Measurements from ENCODE around the gene TTLL10. TPM values are rescaled to one million over a fixed set of nuclear protein-coding genes. Genes with fewer than 3 reads are reported as not detected.

TTLL10 gene
- under 1 TPM in 2 of 4 donors, not detected in 2; 0.19 to 0.44 TPM for total RNA-seq

- no peaks in the 10 kb centered on the region for H3K9me3 ChIP-seq
- H3K4me3 ChIP-seq, result no peak within 1 kb of the TSS
- H3K4me1 ChIP-seq, result peaks cover 0 to 42% (median 6%) of the 10 kb centered on the region in 3 donors
- peaks cover 0 to 39% (median 0%) of the 10 kb centered on the region in 3 donors for H3K36me3 ChIP-seq
- intact Hi-C loops (cut with DNase I), result no loop called here
- WGBS, 2 donors, result 48 to 83% methylated on average over 3 to 14 of the region's 35 CpGs
- H3K27me3 ChIP-seq, result peaks cover 0 to 89% (median 6%) of the 10 kb centered on the region in 4 donors
- DNase-seq, result no peak
- H3K27ac ChIP-seq, result no peak within 1 kb of the TSS
- no peak for TF ChIP-seq POLR2A (IDR thresholded peaks at IDR 0.05)
- TF ChIP-seq, protein P1, sequence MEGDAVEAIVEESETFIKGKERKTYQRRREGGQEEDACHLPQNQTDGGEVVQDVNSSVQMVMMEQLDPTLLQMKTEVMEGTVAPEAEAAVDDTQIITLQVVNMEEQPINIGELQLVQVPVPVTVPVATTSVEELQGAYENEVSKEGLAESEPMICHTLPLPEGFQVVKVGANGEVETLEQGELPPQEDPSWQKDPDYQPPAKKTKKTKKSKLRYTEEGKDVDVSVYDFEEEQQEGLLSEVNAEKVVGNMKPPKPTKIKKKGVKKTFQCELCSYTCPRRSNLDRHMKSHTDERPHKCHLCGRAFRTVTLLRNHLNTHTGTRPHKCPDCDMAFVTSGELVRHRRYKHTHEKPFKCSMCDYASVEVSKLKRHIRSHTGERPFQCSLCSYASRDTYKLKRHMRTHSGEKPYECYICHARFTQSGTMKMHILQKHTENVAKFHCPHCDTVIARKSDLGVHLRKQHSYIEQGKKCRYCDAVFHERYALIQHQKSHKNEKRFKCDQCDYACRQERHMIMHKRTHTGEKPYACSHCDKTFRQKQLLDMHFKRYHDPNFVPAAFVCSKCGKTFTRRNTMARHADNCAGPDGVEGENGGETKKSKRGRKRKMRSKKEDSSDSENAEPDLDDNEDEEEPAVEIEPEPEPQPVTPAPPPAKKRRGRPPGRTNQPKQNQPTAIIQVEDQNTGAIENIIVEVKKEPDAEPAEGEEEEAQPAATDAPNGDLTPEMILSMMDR (IDR thresholded peaks at IDR 0.05), result no peak
Measured at GRCh38 chr1:1173793-1174415, at the start of gene TTLL10. TTLL10 (plus strand) TSS chr1:1173880; CDS start chr1:1179216, 5,336 bp downstream.

GRCh38 chr1:1124508-1124785 is 49.2 kb upstream of the TTLL10 start:
- Histone ChIP-seq H3K4me3 (no peak overlapping the region), H3K4me1 (peaks cover 9 to 18% (median 9%) of the 10 kb centered on the region in 3 donors), H3K27me3 (peaks cover 0 to 51% (median 0%) of the 10 kb centered on the region in 4 donors), H3K9me3 (no peaks in the 10 kb centered on the region), H3K36me3 (no peaks in the 10 kb centered on the region), H3K27ac (no peak overlapping the region)
- no peak for DNase-seq
- 80% methylated on average over 1 of the region's 7 CpGs; no CpG with 5 or more reads in 1 of the 2 donors for WGBS, 2 donors
- no peak for TF ChIP-seq POLR2A (IDR thresholded peaks at IDR 0.05)
- TF ChIP-seq, protein P1 (IDR thresholded peaks at IDR 0.05), result no peak
- intact Hi-C loops (cut with DNase I), result loop anchor here (5.0 to 10.0 kb wide), 2 partner anchors 120 to 168 kb away; partner anchors contain the start of gene C1QTNF12

DNA sequence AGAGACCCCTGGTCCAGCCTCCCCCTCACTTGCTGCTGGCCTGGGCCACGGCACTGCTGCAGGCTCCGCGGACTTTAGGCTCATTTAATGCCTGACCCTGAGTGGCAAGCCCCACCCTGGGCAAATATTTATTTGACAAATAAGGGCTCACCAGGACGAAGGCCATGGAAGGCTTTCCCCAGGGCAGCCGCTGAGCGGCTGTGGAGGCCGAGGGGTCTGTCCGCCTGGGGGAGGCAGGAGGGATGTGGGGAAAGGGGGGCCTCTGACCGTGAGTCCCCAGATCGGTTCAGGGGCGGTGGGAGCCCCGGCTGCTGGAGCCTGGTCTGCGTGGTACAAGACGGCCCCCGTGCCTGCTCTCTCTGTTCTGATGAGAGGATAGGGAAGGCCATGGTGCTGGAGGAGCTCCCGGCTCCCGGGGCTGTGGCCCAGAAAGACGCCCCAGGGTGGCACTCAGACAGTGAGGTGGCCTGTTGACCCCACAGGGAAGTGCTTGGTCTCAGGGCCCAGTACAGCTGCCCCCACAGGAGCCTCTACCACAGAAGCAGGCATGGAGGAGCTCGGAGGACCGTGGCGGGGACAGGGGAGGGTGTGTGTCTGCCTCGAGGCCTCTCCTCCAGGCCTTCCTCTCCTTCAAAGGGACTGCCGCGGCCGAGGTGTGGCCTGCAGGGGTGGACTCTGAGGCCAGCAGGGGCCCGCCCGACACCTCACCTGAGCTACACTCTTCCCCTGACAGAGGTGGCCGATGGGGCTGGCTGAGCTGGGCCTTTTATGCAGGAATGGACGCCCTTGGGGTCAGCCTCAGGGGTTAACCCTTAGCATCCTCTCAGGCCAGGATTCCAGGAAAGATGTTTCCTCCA is 48.7 kb upstream of the TTLL10 start:
- intact Hi-C loops (cut with DNase I), result loop anchor here (5.0 to 10.0 kb wide), 2 partner anchors 120 to 167 kb away; partner anchors contain the start of gene C1QTNF12
- DNase-seq, result no peak

GRCh38 chr1:1125945-1126344 is 47.7 kb upstream of the TTLL10 start:
- TF ChIP-seq POLR2A (IDR thresholded peaks at IDR 0.05), result no peak
- TF ChIP-seq, protein P1 (IDR thresholded peaks at IDR 0.05), result no peak
- no peaks in the 10 kb centered on the region for H3K9me3 ChIP-seq
- H3K4me1 ChIP-seq, result peaks cover 9 to 18% (median 9%) of the 10 kb centered on the region in 3 donors
- no peak overlapping the region for H3K27ac ChIP-seq
- H3K27me3 ChIP-seq, result peaks cover 0 to 44% (median 0%) of the 10 kb centered on the region in 4 donors
- intact Hi-C loops (cut with DNase I), result loop anchor here (10.0 kb wide), 1 partner anchor 119 kb away; the partner anchor contains the start of gene C1QTNF12
- no peaks in the 10 kb centered on the region for H3K36me3 ChIP-seq
- H3K4me3 ChIP-seq, result no peak overlapping the region
- no peak for DNase-seq
- 78 to 82% methylated on average over 11 to 17 of the region's 18 CpGs for WGBS, 2 donors

More for the DNA sequence above, 48.7 kb upstream of the TTLL10 start:
- H3K27ac ChIP-seq, result no peak overlapping the region
- H3K27me3 ChIP-seq, result peaks cover 0 to 46% (median 0%) of the 10 kb centered on the region in 4 donors
- TF ChIP-seq POLR2A (IDR thresholded peaks at IDR 0.05), result no peak
- TF ChIP-seq, protein P1 (IDR thresholded peaks at IDR 0.05), result no peak
- no peak overlapping the region for H3K4me3 ChIP-seq
- H3K9me3 ChIP-seq, result no peaks in the 10 kb centered on the region
- H3K4me1 ChIP-seq, result peaks cover 9 to 18% (median 9%) of the 10 kb centered on the region in 3 donors
- H3K36me3 ChIP-seq, result no peaks in the 10 kb centered on the region
- WGBS, 2 donors, result 88% methylated on average over 9 of the region's 29 CpGs; no CpG with 5 or more reads in 1 of the 2 donors

Measured in esophagus squamous epithelium (tissue), 5 donors.